Ishikawa (cell line): ENCODE measurements around the gene USP20.

ENCODE experiments used
- CEBPB ChIP-seq: IDR thresholded peaks from 2 replicates; pipeline ENCODE4 v1.6.1; 2012
- CREB1 ChIP-seq: IDR thresholded peaks from 2 replicates; pipeline ENCODE4 v1.6.1; 2012; ENCODE audit warnings: low read depth
- EGR1 ChIP-seq: IDR thresholded peaks from 2 replicates; pipeline ENCODE4 v1.6.1; 2012
- EP300 ChIP-seq: IDR thresholded peaks from 2 replicates; pipeline ENCODE4 v1.6.1; 2012; ENCODE audit warnings: borderline replicate concordance
- FOXM1 ChIP-seq: IDR thresholded peaks from 2 replicates; pipeline ENCODE4 v1.6.1; 2012; ENCODE audit warnings: low read depth, borderline replicate concordance
- NFIC ChIP-seq: IDR thresholded peaks from 2 replicates; pipeline ENCODE4 v1.6.1; 2012
- RAD21 ChIP-seq: IDR thresholded peaks from 2 replicates; pipeline ENCODE4 v1.6.1; 2012; ENCODE audit warnings: low read depth
- TAF1 ChIP-seq: IDR thresholded peaks from 2 replicates; pipeline ENCODE4 v1.6.1; 2012; ENCODE audit warnings: low read depth, mild to moderate bottlenecking
- TCF12 ChIP-seq: IDR thresholded peaks from 2 replicates; pipeline ENCODE4 v1.6.1; 2012; ENCODE audit warnings: low read depth
- TEAD4 ChIP-seq: IDR thresholded peaks from 2 replicates; pipeline ENCODE4 v1.6.1; 2012
- YY1 ChIP-seq: IDR thresholded peaks from 2 replicates; pipeline ENCODE4 v1.6.1; 2012; ENCODE audit warnings: low read depth
- ZBTB7A ChIP-seq: IDR thresholded peaks from 2 replicates; pipeline ENCODE4 v1.6.1; 2012; ENCODE audit warnings: low read depth
- TF ChIP-seq, protein P1 (sequence below): IDR thresholded peaks from 2 replicates; pipeline ENCODE4 v1.6.1; 2012; ENCODE audit warnings: low read depth, mild to moderate bottlenecking
- TF ChIP-seq, protein P2 (sequence below): IDR thresholded peaks from 2 replicates; pipeline ENCODE4 v1.6.1; 2012
- TF ChIP-seq, protein P3 (sequence below): IDR thresholded peaks from 2 replicates; pipeline ENCODE4 v1.6.1; 2012

Gene USP20

DNA sequence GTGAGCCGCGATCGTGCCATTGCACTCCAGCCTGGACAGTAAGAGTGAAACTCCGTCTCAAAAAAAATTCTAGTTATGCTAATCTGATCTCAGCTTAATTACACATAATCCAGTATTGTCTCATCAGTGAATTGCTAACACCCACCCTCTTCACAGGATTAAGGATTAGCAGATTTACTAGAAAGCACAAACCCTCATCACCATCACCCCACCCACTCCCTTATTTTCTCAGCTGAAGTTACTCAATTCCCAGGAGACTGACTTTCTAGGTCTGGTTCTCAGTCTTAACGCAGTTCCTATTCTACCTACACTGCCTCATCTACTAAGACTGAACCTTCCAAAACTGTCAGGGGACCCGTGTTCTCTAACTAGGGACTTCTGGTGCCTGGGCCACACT is 23.3 kb upstream of the USP20 start:
- TF ChIP-seq TCF12 (no peak), ZBTB7A (no peak), RAD21 (no peak), NFIC (no peak), TEAD4 (no peak), FOXM1 (no peak), YY1 (no peak)

DNA sequence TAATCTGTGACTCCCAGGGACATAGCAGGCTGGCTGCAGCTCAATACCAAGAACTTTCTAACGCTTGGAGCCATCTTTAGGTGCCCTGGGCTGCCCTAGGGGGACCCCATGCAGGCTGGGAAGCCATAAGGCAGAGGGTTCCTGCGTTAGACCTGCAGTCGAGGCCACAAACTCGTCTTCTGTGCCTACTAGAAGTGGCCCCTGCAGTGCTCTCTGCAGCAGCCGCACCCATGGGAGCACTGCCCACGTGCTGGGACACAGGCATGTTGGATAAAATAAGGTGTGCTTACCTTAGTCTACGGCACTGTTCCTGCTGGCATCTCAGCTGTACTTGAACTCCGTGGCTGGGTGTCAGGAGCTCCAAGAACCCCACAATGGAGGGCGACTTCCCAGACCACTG is 22.9 kb upstream of the USP20 start:
- TF ChIP-seq TEAD4 = no peak
- no peak for TF ChIP-seq FOXM1
- TF ChIP-seq NFIC = no peak

DNA sequence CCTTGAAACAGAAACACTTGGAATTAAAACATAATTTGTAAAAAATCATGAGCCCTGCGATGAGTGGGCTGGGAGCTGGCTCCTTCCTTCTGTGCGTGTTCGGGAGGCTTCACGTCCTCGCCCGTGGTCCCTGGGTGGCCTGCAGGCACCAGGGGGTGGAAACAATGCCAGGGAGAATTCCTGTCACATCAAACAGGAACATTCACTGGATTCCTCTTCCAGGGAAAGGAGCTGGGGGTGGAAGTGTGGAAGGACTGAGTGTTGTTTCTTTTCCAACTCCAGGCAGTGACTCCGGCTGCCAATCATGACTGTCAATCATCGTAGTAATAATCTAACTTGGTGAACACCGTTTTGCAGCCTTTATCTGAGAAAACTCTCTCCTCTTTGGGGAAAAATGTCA is 21.6 kb upstream of the USP20 start:
- TF ChIP-seq TCF12 (no peak), YY1 (no peak), EGR1 (no peak), CREB1 (no peak), ZBTB7A (no peak), TEAD4 (no peak), NFIC (no peak), FOXM1 (no peak), RAD21 (no peak), EP300 (no peak), CEBPB (no peak), TAF1 (no peak)
- TF ChIP-seq, protein P1, sequence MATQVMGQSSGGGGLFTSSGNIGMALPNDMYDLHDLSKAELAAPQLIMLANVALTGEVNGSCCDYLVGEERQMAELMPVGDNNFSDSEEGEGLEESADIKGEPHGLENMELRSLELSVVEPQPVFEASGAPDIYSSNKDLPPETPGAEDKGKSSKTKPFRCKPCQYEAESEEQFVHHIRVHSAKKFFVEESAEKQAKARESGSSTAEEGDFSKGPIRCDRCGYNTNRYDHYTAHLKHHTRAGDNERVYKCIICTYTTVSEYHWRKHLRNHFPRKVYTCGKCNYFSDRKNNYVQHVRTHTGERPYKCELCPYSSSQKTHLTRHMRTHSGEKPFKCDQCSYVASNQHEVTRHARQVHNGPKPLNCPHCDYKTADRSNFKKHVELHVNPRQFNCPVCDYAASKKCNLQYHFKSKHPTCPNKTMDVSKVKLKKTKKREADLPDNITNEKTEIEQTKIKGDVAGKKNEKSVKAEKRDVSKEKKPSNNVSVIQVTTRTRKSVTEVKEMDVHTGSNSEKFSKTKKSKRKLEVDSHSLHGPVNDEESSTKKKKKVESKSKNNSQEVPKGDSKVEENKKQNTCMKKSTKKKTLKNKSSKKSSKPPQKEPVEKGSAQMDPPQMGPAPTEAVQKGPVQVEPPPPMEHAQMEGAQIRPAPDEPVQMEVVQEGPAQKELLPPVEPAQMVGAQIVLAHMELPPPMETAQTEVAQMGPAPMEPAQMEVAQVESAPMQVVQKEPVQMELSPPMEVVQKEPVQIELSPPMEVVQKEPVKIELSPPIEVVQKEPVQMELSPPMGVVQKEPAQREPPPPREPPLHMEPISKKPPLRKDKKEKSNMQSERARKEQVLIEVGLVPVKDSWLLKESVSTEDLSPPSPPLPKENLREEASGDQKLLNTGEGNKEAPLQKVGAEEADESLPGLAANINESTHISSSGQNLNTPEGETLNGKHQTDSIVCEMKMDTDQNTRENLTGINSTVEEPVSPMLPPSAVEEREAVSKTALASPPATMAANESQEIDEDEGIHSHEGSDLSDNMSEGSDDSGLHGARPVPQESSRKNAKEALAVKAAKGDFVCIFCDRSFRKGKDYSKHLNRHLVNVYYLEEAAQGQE = no peak
- TF ChIP-seq, protein P2, sequence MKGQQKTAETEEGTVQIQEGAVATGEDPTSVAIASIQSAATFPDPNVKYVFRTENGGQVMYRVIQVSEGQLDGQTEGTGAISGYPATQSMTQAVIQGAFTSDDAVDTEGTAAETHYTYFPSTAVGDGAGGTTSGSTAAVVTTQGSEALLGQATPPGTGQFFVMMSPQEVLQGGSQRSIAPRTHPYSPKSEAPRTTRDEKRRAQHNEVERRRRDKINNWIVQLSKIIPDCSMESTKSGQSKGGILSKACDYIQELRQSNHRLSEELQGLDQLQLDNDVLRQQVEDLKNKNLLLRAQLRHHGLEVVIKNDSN = no peak
- TF ChIP-seq, protein P3, sequence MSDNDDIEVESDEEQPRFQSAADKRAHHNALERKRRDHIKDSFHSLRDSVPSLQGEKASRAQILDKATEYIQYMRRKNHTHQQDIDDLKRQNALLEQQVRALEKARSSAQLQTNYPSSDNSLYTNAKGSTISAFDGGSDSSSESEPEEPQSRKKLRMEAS = no peak

DNA sequence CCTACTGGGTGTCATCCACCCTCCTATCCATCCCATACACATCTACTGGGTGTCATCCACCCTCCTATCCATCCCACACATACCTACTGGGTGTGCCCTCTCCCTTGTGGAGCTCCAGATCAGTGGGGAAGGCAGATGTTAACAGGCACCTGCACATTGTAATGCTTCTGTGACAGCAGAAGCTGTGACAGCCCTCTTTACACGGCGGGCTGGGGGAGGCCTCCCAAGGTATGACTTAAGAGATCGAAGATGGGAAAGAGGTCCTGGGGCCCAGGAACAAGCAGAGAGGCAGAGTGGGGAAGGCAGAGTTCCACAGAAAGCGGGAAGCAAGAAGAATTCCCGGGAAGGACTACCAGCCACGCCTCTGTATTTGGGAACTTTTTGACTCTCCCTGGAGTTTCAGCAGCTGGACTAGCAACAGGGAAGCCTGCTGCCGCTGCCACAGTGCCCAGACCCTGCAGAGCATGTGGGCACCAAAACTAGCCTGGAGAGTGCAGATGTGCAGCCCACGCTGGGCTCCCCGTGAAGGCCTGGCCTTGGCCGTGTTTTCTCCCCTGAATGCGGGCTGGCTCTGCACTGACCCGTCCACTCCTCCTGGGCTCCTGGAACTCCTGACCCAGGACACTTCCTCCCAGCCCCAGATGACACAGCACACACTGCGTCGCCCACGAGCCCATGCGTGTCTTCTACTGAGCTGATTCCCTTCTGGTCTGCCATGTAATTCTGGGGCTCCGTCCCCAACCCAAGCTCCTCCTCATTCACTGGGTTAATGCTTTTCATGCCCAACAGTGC is 20.6 kb upstream of the USP20 start:
- TF ChIP-seq EP300 (no peak), RAD21 (no peak), YY1 (no peak), TEAD4 (no peak), CEBPB (no peak), TCF12 (no peak)

DNA sequence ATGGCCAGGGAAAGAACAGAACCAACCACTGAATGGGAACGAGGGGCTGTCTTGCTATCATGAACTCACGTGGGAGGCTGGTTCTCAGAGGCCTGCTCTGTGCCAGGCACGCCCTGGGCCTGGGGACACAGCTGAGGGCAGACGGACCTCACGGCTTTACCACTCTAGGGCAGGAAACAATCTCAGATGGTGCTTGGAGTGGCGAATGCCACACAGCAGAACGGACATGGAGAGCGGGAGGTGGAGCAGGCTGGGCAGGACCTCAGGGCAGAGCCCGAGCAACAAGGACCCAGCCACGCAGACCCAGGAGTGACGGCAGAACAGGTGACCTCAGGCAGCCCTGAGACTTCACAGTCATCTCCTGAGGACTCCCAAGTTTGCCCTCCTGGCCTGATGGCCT is 20.0 kb upstream of the USP20 start:
- TF ChIP-seq, protein P2 = no peak
- TF ChIP-seq RAD21 = no peak
- no peak for TF ChIP-seq ZBTB7A
- no peak for TF ChIP-seq FOXM1
- TF ChIP-seq TEAD4 = no peak
- TF ChIP-seq EGR1 = no peak
- TF ChIP-seq, protein P3 = no peak
- no peak for TF ChIP-seq TCF12
- no peak for TF ChIP-seq EP300
- TF ChIP-seq, protein P1 = no peak
- no peak for TF ChIP-seq CREB1
- no peak for TF ChIP-seq TAF1
